Measurements from ENCODE around the gene OGDH. TPM values are rescaled to one million over a fixed set of nuclear protein-coding genes. Genes with fewer than 3 reads are reported as not detected.
A peak's percentile ranks its signal among the peaks of the same experiment; 100 is the strongest.

The OGDH gene
- total and polyA plus RNA-seq, 2 of the 13 experiments (the other 11 are each of a cell fraction or from before 2014, with no cell fraction given), result 17.4 to 25.4 TPM

GRCh38 chr7:44580945-44581878, 25.2 kb upstream of the OGDH start (continued):
- 0 out of 2 replicates have a peak, but pooled peaks have one; percentile 73 for TF ChIP-seq REL (CRISPR knock-in tag; conservative IDR thresholded peaks at IDR 0.05)
- TF ChIP-seq ZMYM2 (CRISPR knock-in tag; IDR thresholded peaks at IDR 0.05), result 0 out of 2 replicates have a peak, but pooled peaks have one; percentile 9
- TF ChIP-seq RBM22 (optimal IDR thresholded peaks at IDR 0.05; ENCODE audit: low read length), result peak; percentile 14
- no peak for TF ChIP-seq ZBTB37 (CRISPR knock-in tag; IDR thresholded peaks at IDR 0.05)
- TF ChIP-seq ZNF558 (CRISPR knock-in tag; IDR thresholded peaks at IDR 0.05; ENCODE audit: borderline replicate concordance), result peak; percentile 90
- TF ChIP-seq HNF4G (IDR thresholded peaks at IDR 0.05; ENCODE audit: borderline replicate concordance, low read depth, low read length), result no peak
- 0 out of 2 replicates have a peak, but pooled peaks have one; percentile 50 for TF ChIP-seq HNF4G (CRISPR knock-in tag; IDR thresholded peaks at IDR 0.05; ENCODE audit: borderline replicate concordance, low read depth)
- TF ChIP-seq MAX (IDR thresholded peaks at IDR 0.05), result 0 out of 2 replicates have a peak, but pooled peaks have one; percentile 63
- 0 out of 2 replicates have a peak, but pooled peaks have one; percentile 13 for TF ChIP-seq ZFP82 (CRISPR knock-in tag; IDR thresholded peaks at IDR 0.05; ENCODE audit: borderline replicate concordance)
- TF ChIP-seq ZNF773 (CRISPR knock-in tag; IDR thresholded peaks at IDR 0.05; ENCODE audit: borderline replicate concordance), result no peak
- 0 out of 2 replicates have a peak, but pooled peaks have one; percentile 10 for TF ChIP-seq ZHX2 (IDR thresholded peaks at IDR 0.05; ENCODE audit: low read depth)
- no peak for TF ChIP-seq ZHX2 (CRISPR knock-in tag; IDR thresholded peaks at IDR 0.05; ENCODE audit: borderline replicate concordance)
- TF ChIP-seq SIX1 (CRISPR knock-in tag; IDR thresholded peaks at IDR 0.05; ENCODE audit: borderline replicate concordance), result peak; percentile 25; the same call in 1 of the 2 replicates
- TF ChIP-seq ZNF749 (CRISPR knock-in tag; IDR thresholded peaks at IDR 0.05; ENCODE audit: borderline replicate concordance), result 0 out of 2 replicates have a peak, but pooled peaks have one; percentile 19
- TF ChIP-seq TFDP1 (CRISPR knock-in tag; IDR thresholded peaks at IDR 0.05; ENCODE audit: borderline replicate concordance), result 0 out of 2 replicates have a peak, but pooled peaks have one; percentile 11
- TF ChIP-seq SIX4 (CRISPR knock-in tag; IDR thresholded peaks at IDR 0.05), result peak; percentile 72
- TF ChIP-seq ZNF83 (CRISPR knock-in tag; IDR thresholded peaks at IDR 0.05; ENCODE audit: borderline replicate concordance), result 0 out of 2 replicates have a peak, but pooled peaks have one; percentile 67
- peak; percentile 62; the same call in 1 of the 2 replicates for TF ChIP-seq ZFP90 (CRISPR knock-in tag; IDR thresholded peaks at IDR 0.05; ENCODE audit: borderline replicate concordance)
- peak; percentile 19 for TF ChIP-seq ZNF333 (CRISPR knock-in tag; IDR thresholded peaks at IDR 0.05; ENCODE audit: borderline replicate concordance)
